NB4 (cell line): Measurements from ENCODE around the gene THRSP.
"Not testable (repeated sequence)": the region's sequence is repeated elsewhere in the genome, so short reads cannot be mapped to it uniquely, and the experiment has no call there.

Experiments
- CTCF ChIP-seq: IDR thresholded peaks from one replicate; pipeline ENCODE4 v1.5.1; 2012; ENCODE audit warnings: low read depth, low read length
- MAX ChIP-seq: IDR thresholded peaks from 2 replicates; pipeline ENCODE4 v1.6.1; 2011; ENCODE audit warnings: low read depth, low read length
- POLR2A ChIP-seq: IDR thresholded peaks from 2 replicates; pipeline ENCODE4 v1.6.1; 2011; ENCODE audit warnings: mild to moderate bottlenecking; ENCODE audit not compliant: insufficient read length; ENCODE audit errors: extremely low read depth

GRCh38 chr11:78059749-78060328, 3.8 kb upstream of the THRSP start:
- not testable (repeated sequence) for TF ChIP-seq CTCF, POLR2A, MAX
